HS-27A (cell line): ENCODE data around the gene PCP4.

Experiments
- DNase-seq: peaks from one replicate; pipeline ENCODE4 v3.0.0-alpha.2; 2012; ENCODE audit warnings: low read depth, missing footprints

The PCP4 gene

GRCh38 chr21:39867198-39867650, at the start of gene PCP4:
PCP4 (plus strand) TSS chr21:39867438; CDS start chr21:39867502, 64 bp downstream.
- no peak for DNase-seq

GRCh38 chr21:39818557-39818956, 48.7 kb upstream of the PCP4 start:
- no peak for DNase-seq

- DNase-seq: no peak
Observed at GRCh38 chr21:39822042-39822441, 45.2 kb upstream of the PCP4 start.

DNA sequence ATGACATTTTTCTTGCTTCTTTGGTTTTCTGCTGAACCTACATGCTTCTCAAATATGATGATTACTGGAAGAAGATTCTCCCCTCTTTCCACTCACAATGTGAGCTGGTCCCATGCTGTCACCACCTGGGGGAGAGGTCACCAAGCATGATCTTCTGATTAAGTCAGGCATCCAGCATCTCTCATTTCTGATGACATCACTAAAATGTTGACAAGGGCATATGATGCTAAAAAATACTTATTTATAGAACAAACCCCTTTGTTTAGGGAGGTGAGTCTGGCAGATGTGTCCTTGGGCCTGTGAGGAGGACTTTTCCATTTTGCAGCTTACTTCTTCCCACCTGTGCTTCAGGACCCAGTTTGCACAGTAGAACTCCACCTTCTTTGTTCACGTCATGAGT, 42.0 kb upstream of the PCP4 start:
- DNase-seq: no peak

DNA sequence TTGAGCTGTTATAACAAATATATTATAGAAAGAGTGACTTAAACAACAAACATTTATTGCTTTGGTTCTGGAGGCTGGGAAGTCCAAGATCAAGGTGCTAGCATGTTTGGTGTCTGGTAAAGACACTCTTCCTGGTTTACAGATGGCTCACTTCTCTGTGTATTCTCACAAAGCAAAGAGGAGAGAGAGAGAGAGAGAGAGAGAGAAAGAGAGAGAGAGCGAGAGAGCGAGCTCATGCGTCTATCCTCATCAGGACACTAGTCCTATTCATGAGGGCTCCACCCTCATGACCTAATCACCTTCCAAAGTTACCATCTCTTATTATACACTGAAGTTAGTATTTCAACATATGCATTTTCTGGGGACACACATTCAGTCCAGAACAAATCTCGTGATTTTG, 32.7 kb upstream of the PCP4 start:
- DNase-seq: no peak

- DNase-seq: no peak
Observed at GRCh38 chr21:39837861-39838359, 29.3 kb upstream of the PCP4 start.

DNA sequence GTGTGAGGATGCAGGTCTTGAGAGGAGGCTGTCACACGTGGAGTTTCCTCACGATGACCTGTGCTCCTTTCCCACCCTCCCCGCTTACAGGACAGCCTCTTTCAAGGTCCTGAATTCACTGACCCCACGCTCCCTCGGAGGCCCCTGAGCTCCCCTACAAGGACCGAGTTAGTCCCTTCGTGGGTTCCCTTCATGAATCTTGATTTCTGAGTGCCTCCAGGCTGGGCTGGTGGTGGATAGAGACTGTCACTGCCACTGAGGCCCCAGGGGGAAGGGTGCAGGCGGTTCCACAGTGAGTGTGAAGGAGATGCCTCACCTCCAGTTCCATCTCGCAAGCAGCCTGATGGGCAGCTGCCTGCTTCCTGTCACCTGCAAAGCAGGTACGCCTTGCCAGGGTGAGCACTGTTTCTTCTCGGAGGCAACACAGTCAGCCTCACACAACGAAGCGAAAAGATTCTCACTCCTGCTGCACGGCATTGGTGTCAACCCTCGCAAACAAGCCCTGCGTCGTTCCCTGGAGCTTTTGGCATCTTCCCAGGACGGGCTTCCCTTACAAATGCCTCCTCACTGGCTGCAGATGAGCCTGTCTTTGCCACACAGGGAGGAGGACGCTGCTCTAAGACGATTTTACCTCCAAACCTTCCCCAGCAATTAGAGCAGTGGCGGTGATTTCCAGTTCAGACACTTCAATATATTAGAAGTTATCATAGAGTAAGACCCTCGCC, 26.7 kb upstream of the PCP4 start:
- no peak for DNase-seq

GRCh38 chr21:39842741-39843459, 24.3 kb upstream of the PCP4 start:
- no peak for DNase-seq

DNA sequence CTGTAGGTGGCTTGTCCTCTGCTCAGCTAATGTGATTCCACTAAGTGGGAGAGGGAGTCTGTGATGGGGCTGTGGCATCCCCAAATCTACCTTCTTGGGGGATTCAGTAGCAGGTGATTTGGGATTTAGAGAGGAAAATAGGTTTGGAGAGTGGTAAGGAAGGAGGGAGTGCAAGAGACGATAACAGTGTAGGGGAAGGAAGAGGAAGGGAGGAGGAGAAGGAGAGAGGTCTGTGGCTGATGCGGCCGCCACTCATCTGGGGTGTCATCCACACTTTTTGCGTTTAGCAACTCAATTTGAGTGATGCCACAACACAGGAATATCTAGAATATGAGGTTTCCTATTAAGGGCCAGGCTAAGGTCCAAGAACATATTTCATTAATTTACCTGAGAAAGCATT, 23.8 kb upstream of the PCP4 start:
- DNase-seq: no peak

DNA sequence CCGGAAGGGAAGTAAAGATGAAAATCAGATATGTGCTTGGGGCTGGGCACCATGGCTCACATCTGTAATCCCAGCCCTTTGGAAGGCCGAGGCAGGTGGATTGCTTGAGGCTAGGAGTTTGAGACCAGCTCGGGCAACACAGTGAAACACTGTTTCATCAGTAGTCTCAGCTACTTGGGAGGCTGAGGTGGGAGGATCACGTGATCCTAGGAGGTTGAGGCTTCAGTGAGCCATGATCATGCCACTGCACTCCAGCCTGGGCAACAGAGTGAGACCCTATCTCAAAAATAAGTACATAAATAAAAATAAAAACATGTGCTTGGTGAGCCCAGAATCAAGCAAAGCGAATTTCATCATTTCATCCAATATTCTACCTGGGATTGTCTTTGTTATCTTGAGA, 23.3 kb upstream of the PCP4 start:
- no peak for DNase-seq

GRCh38 chr21:39845571-39846130, 21.6 kb upstream of the PCP4 start:
- no peak for DNase-seq

DNA sequence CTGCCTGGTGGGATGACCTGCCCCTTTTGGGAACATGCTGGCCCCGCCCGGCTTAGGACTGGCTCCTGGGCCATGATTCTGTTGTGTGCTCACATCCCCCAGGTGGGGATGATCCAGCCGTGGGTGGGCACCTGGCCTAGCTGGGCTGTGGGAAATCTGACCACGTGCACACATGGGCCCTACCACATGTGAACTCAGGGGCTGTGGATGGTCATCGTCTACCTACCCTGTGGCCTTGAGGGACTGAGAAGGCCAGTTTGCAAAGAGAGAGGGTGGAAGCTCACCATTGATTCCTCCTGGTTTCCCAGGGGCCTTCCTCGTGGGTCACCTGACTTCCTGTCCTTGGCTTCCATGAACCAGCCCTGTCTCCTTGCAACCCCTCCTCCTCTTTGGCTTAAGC, 19.4 kb upstream of the PCP4 start:
- no peak for DNase-seq

DNA sequence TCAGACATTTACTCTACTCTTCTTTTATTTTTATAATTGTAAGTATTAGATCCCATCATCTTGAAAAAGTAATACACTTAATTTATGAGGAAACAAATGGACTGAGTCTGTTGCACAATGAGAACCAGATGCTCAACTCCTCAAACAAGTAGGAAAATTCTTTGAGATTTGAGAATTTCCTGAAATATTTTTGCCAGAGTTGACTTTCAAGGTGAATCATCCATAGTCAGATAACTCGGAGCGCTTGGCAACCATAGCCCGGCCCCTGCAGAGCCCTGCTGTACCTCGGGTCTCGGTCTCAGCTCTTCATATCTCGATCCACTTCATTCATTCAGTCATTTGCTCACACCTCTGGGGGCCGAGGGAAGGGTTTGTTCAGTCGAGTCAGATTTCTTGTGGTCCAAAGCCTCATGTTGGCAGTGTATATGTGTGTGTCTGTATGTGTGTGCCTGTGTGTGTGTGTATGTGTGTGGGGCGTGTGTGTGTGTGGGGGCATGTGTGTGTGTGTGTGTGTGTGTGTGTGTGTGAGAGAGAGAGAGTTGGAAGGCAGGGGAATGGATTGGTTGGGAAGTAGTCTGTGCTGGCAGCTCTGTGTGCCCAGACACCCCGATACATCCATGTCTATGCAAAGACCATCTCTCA, 18.1 kb upstream of the PCP4 start:
- DNase-seq: no peak

- no peak for DNase-seq
Observed at GRCh38 chr21:39850333-39850732, 16.9 kb upstream of the PCP4 start.

GRCh38 chr21:39851002-39851618, 16.1 kb upstream of the PCP4 start:
- no peak for DNase-seq

DNA sequence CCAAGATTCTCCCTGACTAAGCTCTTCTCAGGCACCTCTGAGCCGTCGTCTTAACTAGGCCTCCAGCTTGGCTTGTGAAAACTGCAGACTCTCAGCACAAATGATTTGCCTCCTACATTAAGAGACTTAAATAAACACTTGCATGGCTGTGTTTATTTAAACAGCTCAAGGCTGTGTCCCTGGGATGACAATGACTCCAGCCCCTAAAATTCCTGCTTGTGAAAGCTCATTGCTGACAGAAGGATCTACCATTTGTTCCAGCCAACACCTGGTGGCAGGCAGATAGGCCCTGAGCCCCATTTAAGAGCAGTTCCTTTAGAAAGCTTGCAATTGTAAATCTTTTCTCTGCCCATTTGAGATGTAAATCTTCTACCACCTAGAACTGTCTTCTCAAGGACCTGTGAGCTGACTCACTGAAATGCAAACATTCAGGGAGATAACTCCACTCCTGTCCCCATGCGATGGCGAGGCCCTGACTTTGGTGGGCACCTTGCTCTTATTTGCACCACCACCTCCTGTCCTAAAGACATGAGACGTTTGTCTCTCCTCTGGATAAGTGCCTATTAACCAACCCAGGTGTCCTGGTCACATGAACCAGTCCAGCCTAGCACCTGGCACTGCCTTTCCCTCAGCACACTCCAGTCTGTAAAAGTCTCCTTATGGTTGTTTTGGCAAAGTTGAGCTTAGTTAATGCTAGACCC, 15.1 kb upstream of the PCP4 start:
- no peak for DNase-seq

DNA sequence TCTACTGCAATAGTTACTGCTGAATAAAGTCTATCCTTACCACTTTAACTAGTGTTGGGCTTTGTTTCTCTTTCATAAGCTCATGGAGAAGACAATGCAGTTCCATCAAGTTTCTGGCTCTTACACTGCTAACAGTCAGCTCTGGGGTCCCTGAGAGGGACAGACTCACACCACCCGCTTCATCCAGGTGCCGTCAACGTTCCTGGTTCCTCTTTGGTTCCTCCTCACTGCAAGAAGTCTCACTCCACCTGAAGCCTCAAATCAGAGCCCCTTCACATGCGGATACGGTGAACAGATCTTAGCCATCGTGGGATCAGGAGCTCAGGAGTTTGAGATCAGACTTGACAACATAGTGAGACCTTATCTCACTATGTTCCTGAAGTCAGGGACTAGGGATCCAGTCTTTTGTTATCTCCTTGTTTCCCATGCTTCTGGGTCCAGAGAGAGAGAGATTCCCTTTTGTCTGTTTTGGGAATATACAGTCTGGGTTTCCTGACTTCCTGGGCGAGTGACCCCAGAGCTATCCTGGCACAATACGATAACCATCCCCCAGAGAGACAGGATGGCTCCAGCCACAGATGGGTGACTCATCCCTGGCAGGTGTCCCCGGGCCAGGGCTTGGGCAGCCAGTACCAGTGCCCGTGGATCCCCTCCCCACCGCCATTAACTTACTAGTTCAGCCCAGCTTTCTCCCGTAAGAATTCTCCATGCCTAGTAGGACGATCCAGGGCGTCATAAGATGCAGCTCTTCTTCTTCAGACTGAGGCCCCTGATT, 14.3 kb upstream of the PCP4 start:
- DNase-seq: no peak

DNA sequence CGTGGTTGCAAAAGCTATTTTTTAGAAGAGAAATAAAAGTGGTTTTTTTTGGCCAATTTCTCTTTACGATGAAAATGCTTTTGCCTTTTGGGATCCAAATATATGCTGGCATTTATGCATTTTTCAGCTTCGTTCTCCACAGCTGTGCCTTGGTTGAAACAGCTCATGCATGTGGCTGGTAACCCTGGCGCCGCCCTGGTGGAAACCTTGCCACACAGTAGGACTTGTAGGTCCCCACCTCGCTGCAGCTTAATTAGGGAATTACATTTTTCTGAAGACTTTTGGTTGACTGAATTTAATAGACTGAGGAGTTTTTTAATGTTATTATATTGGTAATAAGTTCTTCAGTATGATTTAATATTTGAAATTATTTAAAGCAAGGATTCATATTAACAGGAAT, 12.7 kb upstream of the PCP4 start:
- DNase-seq: no peak

- no peak for DNase-seq
Observed at GRCh38 chr21:39855595-39855994, 11.6 kb upstream of the PCP4 start.

- no peak for DNase-seq
Observed at GRCh38 chr21:39860600-39860999, 6.6 kb upstream of the PCP4 start.

GRCh38 chr21:39863111-39863510, 4.1 kb upstream of the PCP4 start:
- DNase-seq: no peak
